Panc1 (cell line): ENCODE results near the gene TXNL1. TPM values are rescaled to one million over a fixed set of nuclear protein-coding genes. Genes with fewer than 3 reads are reported as not detected.

ENCODE experiments used
- ATAC-seq: fragments of 200-7000 bp; cut with Tn5 transposase; 2 replicates; pipeline ENCODE4 v1.9.1; 2020; ENCODE audit warnings: mild to moderate bottlenecking, moderate library complexity
- BruUV-seq: library from RNA; stranded (reverse); fragments of 400-500 nt; replicated peaks from 2 replicates; lab custom pipeline; 2021; lab: Mats Ljungman, UMichigan
- CTCF ChIA-PET: fragments of 300-600 bp; sonication (Branson Sonifier 250); formaldehyde crosslinking; loops from one replicate; lab custom pipeline; 2022; ENCODE audit warnings: antibody characterized with exemption; lab: Charles Lee
- POLR2A ChIA-PET: fragments of 300-600 bp; sonication (Branson Sonifier 250); formaldehyde crosslinking; loops from one replicate; lab custom pipeline; 2022; ENCODE audit warnings: antibody characterized with exemption; lab: Charles Lee
- DNase-seq: peaks from one replicate; pipeline ENCODE4 v3.0.0-alpha.2; 2010; ENCODE audit warnings: low read depth, low spot score
- H3K27ac ChIP-seq: 2 replicates; pipeline ENCODE4 v1.5.1; 2011; ENCODE audit warnings: mild to moderate bottlenecking, low read length, inconsistent platforms
- H3K27me3 ChIP-seq: fragments of 200-500 bp; sonication (Bioruptor generic); 2 replicates; pipeline ENCODE4 v1.6.0; 2014; ENCODE audit warnings: low read length, inconsistent platforms; ENCODE audit not compliant: control insufficient read depth, insufficient read depth
- H3K36me3 ChIP-seq: fragments of 200-500 bp; sonication (Bioruptor generic); 2 replicates; pipeline ENCODE4 v1.5.1; 2014; ENCODE audit warnings: inconsistent platforms, mild to moderate bottlenecking, low read length, moderate library complexity; ENCODE audit not compliant: control insufficient read depth, insufficient read depth
- H3K4me1 ChIP-seq: 2 replicates; pipeline ENCODE4 v1.5.1; 2011; ENCODE audit warnings: inconsistent platforms, mild to moderate bottlenecking, low read length, moderate library complexity; ENCODE audit not compliant: control insufficient read depth, insufficient read depth
- H3K4me3 ChIP-seq, 2 experiments: 2 replicates each; pipeline ENCODE4 v1.5.1; 2011 to 2012; ENCODE audit warnings: low read depth in 2 of 2, low read length in 2 of 2, mild to moderate bottlenecking in 2 of 2, inconsistent platforms in 1 of 2, moderate library complexity in 1 of 2
- H3K9me3 ChIP-seq: fragments of 200-500 bp; sonication (Bioruptor generic); 2 replicates; pipeline ENCODE4 v1.5.1; 2014; ENCODE audit warnings: low read depth, mild to moderate bottlenecking, inconsistent platforms, low read length, moderate library complexity; ENCODE audit not compliant: control insufficient read depth, insufficient read depth
- CTCF ChIP-seq: fragments of 450-650 bp; IDR thresholded peaks from 2 replicates; pipeline ENCODE4 v1.5.1; 2017; ENCODE audit warnings: mild to moderate bottlenecking
- POLR2AphosphoS5 ChIP-seq: IDR thresholded peaks from 2 replicates; pipeline ENCODE4 v1.6.1; 2012; ENCODE audit warnings: mild to moderate bottlenecking, low read depth, low read length, moderate library complexity
- REST ChIP-seq, 2 experiments: IDR thresholded peaks; 2 replicates each; pipeline ENCODE4 v1.6.1; 2011 to 2012; ENCODE audit warnings: low read depth in 2 of 2, control low read depth in 1 of 2, low read length in 1 of 2, mild to moderate bottlenecking in 1 of 2, moderate library complexity in 1 of 2; ENCODE audit not compliant: insufficient read depth in 1 of 2
- SIN3A ChIP-seq: IDR thresholded peaks from 2 replicates; pipeline ENCODE4 v1.6.1; 2012; ENCODE audit warnings: low read depth, mild to moderate bottlenecking, low read length, moderate library complexity, borderline replicate concordance; ENCODE audit not compliant: insufficient read depth
- TCF7L2 ChIP-seq: IDR thresholded peaks from 2 replicates; pipeline ENCODE4 v1.6.1; 2011; ENCODE audit warnings: mild to moderate bottlenecking, low read depth, low read length, inconsistent platforms
- in situ Hi-C: cut with HindIII; loops from 2 replicates; pipeline ENCODE4 v1.10.0; 2016; ENCODE audit warnings: low sequenced_read_pairs, low pct_unique_long_range_greater_than_20kb
- intact Hi-C: fragments of 100-400 bp; cut with micrococcal nuclease; formaldehyde crosslinking; loops from one replicate; pipeline ENCODE4 v1.10.0; 2022; ENCODE audit not compliant: unreplicated experiment
- total RNA-seq: library from RNA; stranded (reverse); gene quantifications from one replicate; pipeline ENCODE4 v1.2.1, GENCODE V29; 2021; ENCODE audit not compliant: unreplicated experiment

Gene TXNL1
- total RNA-seq, 1 experiment from 2014 or later = 58.3 TPM

GRCh38 chr18:56678836-56679565, 40.6 kb upstream of the TXNL1 start:
- no TSS peak for BruUV-seq
- no peak for TF ChIP-seq REST (IDR thresholded peaks at IDR 0.05; ENCODE audit: insufficient read depth in 1 of 2, low read depth in 2 of 2, low read length in 1 of 2)
- TF ChIP-seq CTCF = no peak
- TF ChIP-seq POLR2AphosphoS5 = no peak
- no peak for TF ChIP-seq SIN3A
- TF ChIP-seq TCF7L2 = no peak
- no peak for ATAC-seq
- no peaks in the 10 kb centered on the region for H3K9me3 ChIP-seq
- H3K36me3 ChIP-seq = no peaks in the 10 kb centered on the region
- H3K4me1 ChIP-seq = no peaks in the 10 kb centered on the region
- CTCF ChIA-PET = no interaction called here
- no peak overlapping the region for H3K27ac ChIP-seq
- POLR2A ChIA-PET = no interaction called here
- intact Hi-C loops (no loop called here), in situ Hi-C loops (no loop called here)
- H3K4me3 ChIP-seq = no peak overlapping the region
- no peaks in the 10 kb centered on the region for H3K27me3 ChIP-seq
- no peak for DNase-seq

- in situ Hi-C loops = no loop called here
- no peaks in the 10 kb centered on the region for H3K9me3 ChIP-seq
- no peaks in the 10 kb centered on the region for H3K36me3 ChIP-seq
- no peak overlapping the region for H3K27ac ChIP-seq
- H3K4me1 ChIP-seq = no peaks in the 10 kb centered on the region
- CTCF ChIA-PET = no interaction called here
- no peak for TF ChIP-seq TCF7L2
- TF ChIP-seq REST (IDR thresholded peaks at IDR 0.05; ENCODE audit: insufficient read depth in 1 of 2, low read depth in 2 of 2, low read length in 1 of 2) = no peak
- no peak for TF ChIP-seq POLR2AphosphoS5
- no peak for TF ChIP-seq SIN3A
- H3K27me3 ChIP-seq = no peaks in the 10 kb centered on the region
- intact Hi-C loops = no loop called here
- ATAC-seq = no peak
- DNase-seq = no peak
- POLR2A ChIA-PET = no interaction called here
- no TSS peak for BruUV-seq
- no peak overlapping the region for H3K4me3 ChIP-seq
Measured at GRCh38 chr18:56676639-56677038, 38.2 kb upstream of the TXNL1 start.
